ENCODE data around the gene ZNF784. TPM values are rescaled to one million over a fixed set of nuclear protein-coding genes. Genes with fewer than 3 reads are reported as not detected.

ZNF784 gene
- total and polyA plus RNA-seq, 10 of the 15 experiments (the other 5 are each of a cell fraction or from before 2014, with no cell fraction given), result 0.10 to 5.2 (median 1.8) TPM

DNA sequence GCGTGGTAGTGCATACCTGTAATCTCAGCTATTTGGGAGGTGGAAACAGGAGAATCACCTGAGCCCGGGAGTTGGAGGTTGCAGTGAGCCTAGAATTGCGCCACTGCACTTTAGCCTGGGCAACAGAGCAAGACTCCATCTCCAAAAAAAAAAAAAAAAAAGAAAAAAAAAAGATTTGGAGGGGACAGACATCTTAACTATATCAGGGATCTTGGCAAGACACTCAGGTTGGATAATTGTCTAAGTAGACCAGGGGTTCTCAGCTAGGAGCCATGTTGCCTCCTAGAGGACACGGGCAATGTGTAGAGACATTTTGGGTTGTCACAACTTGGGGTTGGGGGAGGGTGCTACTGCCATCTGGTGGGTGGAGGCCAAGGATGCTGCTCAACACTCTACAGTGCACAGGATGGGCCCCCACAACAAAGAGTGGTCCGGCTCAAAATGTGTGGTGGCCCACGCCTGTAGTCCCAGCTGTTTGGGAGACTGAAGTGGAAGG, 14.5 kb upstream of the ZNF784 start (continued):
- TF ChIP-seq ATF7 (IDR thresholded peaks at IDR 0.05; ENCODE audit: low read depth) (0 out of 2 replicates have a peak, but pooled peaks have one; percentile 30), HCFC1 (IDR thresholded peaks at IDR 0.05; ENCODE audit: low read length) (peak; percentile 41; the same call in 1 of the 2 replicates), FOXM1 (IDR thresholded peaks at IDR 0.05; ENCODE audit: low read depth, low read length) (0 out of 2 replicates have a peak, but pooled peaks have one; percentile 25), PAX5 (IDR thresholded peaks at IDR 0.05; ENCODE audit: borderline replicate concordance, low read depth, low read length) (no peak), LARP7 (IDR thresholded peaks at IDR 0.05) (no peak), RUNX3 (IDR thresholded peaks at IDR 0.05; ENCODE audit: low read length) (peak; percentile 34), GABPA (IDR thresholded peaks at IDR 0.05; ENCODE audit: low read depth) (no peak), EGR1 (IDR thresholded peaks at IDR 0.05; ENCODE audit: borderline replicate concordance in 1 of 2, low read depth in 2 of 2, low read length in 2 of 2) (peak in 1 of 2 experiments; percentile 54; a peak in 1 of 3 replicates), SMARCA5 (IDR thresholded peaks at IDR 0.05) (peak; percentile 85), IRF4 (IDR thresholded peaks at IDR 0.05; ENCODE audit: low read depth, low read length) (0 out of 2 replicates have a peak, but pooled peaks have one; percentile 17), TAF1 (IDR thresholded peaks at IDR 0.05; ENCODE audit: borderline replicate concordance, low read depth, low read length) (0 out of 2 replicates have a peak, but pooled peaks have one; percentile 52), YY1 (IDR thresholded peaks at IDR 0.05; ENCODE audit: low read depth, low read length) (peak; percentile 94), NBN (IDR thresholded peaks at IDR 0.05) (peak; percentile 18; the same call in 1 of the 2 replicates), SREBF1 (IDR thresholded peaks at IDR 0.05; ENCODE audit: low read length) (no peak), NR2C1 (IDR thresholded peaks at IDR 0.05) (0 out of 2 replicates have a peak, but pooled peaks have one; percentile 16)
- TF ChIP-seq, protein P1, sequence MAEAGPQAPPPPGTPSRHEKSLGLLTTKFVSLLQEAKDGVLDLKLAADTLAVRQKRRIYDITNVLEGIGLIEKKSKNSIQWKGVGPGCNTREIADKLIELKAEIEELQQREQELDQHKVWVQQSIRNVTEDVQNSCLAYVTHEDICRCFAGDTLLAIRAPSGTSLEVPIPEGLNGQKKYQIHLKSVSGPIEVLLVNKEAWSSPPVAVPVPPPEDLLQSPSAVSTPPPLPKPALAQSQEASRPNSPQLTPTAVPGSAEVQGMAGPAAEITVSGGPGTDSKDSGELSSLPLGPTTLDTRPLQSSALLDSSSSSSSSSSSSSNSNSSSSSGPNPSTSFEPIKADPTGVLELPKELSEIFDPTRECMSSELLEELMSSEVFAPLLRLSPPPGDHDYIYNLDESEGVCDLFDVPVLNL (IDR thresholded peaks at IDR 0.05; ENCODE audit: low read depth, low read length), result no peak
- TF ChIP-seq, protein P2, sequence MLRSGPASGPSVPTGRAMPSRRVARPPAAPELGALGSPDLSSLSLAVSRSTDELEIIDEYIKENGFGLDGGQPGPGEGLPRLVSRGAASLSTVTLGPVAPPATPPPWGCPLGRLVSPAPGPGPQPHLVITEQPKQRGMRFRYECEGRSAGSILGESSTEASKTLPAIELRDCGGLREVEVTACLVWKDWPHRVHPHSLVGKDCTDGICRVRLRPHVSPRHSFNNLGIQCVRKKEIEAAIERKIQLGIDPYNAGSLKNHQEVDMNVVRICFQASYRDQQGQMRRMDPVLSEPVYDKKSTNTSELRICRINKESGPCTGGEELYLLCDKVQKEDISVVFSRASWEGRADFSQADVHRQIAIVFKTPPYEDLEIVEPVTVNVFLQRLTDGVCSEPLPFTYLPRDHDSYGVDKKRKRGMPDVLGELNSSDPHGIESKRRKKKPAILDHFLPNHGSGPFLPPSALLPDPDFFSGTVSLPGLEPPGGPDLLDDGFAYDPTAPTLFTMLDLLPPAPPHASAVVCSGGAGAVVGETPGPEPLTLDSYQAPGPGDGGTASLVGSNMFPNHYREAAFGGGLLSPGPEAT (IDR thresholded peaks at IDR 0.05; ENCODE audit: low read depth), result 0 out of 2 replicates have a peak, but pooled peaks have one; percentile 30
